ENCODE data around the gene OR5H2.
A peak's percentile ranks its signal among the peaks of the same experiment; 100 is the strongest.
"Not testable (repeated sequence)": the region's sequence is repeated elsewhere in the genome, so short reads cannot be mapped to it uniquely, and the experiment has no call there.

Gene OR5H2

DNA sequence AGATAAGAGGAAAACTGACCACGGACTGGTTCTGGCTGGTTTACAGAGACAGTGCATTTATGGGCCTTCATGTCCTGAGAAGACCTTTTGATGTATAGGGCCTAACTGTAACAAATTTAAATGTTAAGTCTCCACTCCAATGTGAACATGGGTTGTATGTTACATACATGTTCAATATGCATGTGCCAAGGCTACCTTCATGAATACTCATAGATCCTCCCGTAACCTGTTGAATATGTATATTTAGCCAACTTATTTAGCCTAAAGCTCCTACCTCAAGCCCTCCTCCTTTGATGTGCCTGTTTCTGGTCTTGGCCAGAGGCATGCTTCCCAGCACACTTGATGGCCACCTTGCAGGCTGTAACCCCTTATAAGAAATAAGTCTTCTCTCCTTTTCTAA, at the start of gene OR5H2:
OR5H2 (plus strand) TSS at position 301 of the 400 bp plus-strand sequence. CDS start 398 bp downstream, outside the sequence.
- DNase-seq (ENCODE audit: low spot score): no peak

DNA sequence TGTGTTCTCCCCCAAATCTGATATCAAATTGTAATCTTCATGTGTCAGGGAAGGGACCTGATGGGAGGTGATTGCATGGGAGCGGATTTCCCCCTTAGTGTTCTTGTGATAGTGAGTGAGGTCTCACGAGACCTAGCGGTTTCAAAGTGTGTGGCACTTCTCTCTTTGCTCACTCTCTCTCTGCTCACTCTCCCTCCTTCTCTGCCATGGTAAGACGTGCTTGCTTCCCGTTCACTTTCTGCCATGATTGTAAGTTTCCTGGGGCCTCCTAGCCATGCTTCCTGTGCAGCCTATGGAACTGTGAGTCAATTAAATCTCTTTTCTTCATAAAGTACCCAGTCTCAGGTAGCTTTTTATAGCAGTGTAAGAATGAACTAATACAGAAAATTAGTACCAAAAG, 48.8 kb upstream of the OR5H2 start:
- peak; percentile 19 for DNase-seq (ENCODE audit: low spot score)

DNA sequence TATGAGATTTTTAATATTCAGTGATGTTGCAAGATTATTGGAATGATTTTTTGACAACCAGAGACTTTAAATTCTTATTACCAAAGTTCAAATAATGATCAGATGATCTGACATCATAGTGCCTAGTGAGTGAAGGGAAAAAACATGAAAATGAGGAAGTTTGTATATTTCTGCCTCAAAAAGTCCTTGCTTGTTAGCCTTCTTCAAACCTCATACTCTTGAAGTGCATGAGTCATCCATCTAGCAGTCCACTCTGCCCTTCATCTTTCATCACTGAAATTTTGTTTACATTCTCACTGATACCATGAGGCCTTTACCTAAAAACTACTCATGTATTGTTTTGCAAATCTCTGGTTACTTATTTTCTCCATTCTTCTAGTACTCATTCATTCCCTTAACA, 42.2 kb upstream of the OR5H2 start:
- no peak for DNase-seq (ENCODE audit: low spot score)

DNA sequence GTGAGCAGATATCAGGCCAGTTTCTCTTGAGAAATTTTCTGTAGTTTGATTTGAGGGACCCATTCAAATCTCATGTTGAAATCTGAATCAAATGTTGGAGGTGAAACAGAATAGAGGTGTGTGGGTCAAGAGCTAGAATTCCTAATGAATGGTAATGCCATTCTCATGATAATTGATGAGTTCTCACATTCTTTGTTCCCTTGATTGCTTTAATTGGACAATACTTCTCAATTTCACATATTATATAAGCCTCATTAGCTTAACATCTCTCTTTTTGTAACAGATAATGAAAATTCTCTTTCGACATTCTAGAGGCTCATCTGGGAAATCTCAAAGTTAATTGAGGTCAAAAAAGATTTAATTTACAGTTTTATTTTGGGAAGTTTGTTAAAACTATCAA, 40.1 kb upstream of the OR5H2 start:
- no peak for DNase-seq (ENCODE audit: low spot score)

DNA sequence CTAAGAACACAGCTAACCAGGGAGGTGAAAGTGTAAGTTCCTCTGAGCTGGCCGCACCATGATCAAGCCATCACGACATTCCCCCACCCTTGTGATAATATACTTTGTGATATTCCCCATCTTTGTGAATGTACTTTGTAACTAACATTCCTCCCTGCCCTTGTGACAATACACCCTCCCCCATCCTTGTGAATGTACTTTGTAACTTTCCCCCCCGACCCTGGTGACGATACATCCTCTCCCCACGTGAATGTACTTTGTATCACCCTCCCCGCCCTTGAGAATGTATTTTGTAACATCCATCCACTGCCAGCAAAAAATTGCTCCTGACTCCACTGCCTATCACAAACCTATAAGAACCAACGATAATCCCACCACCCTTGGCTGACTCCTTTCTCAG, 38.5 kb upstream of the OR5H2 start:
- DNase-seq (ENCODE audit: low spot score): no peak

DNA sequence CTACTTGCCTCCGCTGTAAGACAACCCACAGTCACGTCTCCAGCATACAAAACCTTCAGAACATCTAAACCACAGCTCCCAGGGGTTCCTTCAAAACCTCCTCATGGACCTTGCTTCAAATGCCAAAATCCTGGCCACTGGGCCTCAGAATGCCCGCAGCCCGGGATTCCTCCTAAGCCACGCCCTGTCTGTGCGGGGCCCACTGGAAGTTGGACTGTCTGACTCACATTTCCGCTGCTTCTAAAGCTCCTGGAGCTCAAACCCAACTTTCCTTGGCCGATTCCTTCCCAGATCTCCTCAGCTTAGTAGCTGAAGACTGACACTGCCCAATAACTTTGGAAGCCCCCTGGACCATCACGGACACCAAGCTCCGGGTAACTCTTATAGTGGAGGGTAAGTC, 36.2 kb upstream of the OR5H2 start:
- no peak for DNase-seq (ENCODE audit: low spot score)

DNA sequence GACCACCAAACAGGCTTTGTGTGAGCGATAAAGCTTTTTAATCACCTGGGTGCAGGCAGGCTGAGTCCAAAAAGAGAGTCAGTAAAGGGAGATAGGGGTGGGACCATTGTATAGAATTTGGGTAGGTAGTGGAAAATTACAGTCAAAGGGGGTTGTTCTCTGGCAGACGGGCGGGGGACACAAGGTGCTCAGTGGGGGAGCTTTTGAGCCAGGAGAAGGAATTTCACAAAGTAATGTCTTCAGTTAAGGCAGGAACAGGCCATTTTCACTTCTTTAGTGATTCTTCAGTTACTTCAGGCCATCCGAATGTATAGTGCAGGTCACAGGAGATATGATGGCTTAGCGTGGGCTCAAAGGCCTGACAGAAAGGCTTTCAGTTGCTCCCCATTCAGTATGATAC, 26.3 kb upstream of the OR5H2 start:
- DNase-seq (ENCODE audit: low spot score): not testable (repeated sequence)

DNA sequence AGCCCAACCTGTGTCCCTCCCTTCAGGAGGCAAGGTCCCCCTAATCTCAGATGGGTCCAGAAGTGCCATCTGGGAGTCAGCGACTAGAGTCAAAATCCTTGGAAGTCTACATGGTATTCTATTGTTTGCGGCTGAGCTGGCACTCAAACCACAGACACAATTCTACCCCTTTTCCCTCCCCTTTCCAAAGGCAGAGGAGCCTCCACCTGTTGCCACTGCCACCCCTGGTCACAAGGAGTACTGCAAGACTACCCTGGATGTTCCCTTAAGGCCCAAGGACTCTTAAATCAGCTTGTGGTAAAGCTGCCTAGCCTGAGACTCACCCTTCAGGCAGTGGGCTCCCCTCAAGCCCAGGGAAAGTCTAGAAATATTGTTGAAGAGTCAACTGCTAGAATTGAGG, 22.6 kb upstream of the OR5H2 start:
- DNase-seq (ENCODE audit: low spot score): peak; percentile 34

DNA sequence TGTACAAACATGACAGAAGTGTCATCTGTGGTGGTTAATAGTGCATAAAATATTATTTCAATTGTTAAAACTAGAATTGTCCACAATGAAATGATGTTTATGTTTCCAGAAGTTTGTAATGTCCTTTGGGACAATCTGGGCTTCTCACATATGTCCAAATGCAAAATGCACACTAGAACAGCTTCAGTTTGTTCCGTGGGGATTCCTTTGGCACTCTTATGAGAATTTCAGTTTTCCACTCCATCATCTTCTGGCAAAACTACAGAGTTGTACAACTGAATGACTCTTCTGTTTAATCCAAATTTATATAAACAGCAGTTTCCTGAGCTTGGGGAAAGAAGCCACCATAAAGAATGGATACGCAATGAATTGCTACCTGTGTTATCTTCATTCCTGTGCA, 20.3 kb upstream of the OR5H2 start:
- no peak for DNase-seq (ENCODE audit: low spot score)

DNA sequence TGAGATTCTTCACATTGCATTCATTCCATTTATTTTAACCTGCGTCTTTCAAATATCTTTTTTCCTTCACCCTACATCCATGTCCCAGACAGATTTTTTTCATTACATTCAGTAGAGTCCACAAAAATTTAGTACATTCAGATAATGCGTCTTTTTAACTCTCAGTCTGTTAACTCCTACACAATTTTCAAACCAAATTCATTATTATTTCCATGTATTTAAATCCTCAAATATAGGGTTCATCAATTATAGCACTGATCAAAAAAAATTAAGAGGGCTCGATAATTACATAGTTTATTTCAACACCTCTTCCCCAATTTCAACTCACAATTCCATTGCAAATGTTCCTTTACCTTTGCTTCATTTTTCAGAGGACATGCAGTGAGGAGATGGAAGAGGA, 18.4 kb upstream of the OR5H2 start, which contains the start of gene OR5H6:
OR5H6 (plus strand) TSS at position 301 of the 400 bp plus-strand sequence; CDS start at position 390, 89 bp downstream.
- no peak for DNase-seq (ENCODE audit: low spot score)

DNA sequence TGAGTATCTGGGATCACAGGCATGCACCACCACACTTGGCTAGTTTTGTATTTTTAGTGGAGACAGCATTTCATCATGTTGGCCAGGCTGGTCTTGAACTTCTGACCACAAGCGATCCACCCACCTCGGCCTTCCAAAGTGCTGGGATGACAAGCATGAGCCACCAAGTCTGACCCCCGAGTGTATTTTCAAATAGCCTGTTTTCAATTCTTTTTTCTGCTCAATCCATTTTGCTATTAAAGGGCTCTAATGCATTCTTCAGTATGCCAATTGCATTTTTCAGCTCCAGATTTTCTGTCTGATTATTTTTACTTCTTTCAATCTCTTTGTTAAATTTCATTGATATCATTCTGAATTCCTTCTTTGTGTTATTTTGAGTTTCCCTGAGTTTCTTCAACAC, 12.5 kb upstream of the OR5H2 start:
- no peak for DNase-seq (ENCODE audit: low spot score)

DNA sequence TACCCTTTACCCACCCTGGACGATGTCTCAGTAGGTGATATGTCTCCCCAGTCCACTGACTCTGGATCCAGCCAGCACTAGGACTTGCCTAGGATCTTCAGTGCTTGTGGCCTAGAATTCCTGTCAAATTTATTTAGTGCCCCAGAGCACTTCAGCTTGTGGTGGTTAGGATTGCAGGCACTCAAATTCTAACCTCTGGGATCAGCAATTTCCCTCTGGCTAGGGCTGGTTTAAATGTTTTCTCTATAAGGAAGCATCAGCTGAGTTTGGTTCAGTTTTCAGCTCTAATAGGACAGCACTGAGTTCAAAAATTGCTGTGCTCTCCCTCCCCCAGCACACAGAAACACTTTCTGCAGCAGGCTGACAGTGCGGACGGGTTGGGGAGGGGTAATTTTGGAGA, 10.2 kb upstream of the OR5H2 start:
- no peak for DNase-seq (ENCODE audit: low spot score)

DNA sequence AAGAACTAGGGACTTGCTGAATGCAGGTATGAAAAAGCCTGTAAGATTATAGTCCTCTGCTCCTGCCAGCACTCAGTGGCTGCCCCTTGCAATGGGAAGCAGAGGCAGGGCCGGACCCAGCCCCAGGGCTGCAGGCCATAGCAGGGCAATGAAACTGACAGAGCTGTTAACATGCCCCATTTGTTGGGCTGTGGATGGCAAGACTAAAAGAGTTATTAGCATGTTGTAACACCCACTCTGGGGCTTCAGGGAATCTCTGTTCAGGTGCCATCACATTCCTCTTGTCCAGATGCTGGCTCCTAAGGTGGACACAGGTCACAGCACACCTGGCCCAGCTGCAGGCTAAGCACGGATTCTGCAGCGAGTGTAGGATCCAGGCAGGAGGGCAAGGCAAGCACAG, 7.4 kb upstream of the OR5H2 start:
- no peak for DNase-seq (ENCODE audit: low spot score)

DNA sequence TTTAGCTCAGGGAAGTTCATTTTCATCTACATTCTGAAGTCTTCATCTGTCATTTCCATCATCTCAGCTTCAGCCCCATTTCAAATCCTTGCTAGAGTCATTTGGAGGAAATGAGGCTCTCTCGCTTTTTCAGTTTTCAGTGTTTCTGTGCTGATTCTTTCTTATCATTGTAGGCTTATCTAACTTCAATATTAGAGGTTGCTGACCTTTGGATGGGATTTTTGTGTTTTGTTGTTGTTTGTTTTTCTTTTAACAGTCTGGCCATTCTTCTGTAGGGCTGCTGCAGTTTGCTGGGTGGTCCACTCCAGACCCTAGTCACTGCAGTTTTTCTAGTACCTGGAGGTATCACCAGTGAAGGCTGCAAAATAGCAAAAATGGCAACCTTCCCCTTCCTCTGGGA, 8.6 kb downstream of the OR5H2 start:
- no peak for DNase-seq (ENCODE audit: low spot score)

DNA sequence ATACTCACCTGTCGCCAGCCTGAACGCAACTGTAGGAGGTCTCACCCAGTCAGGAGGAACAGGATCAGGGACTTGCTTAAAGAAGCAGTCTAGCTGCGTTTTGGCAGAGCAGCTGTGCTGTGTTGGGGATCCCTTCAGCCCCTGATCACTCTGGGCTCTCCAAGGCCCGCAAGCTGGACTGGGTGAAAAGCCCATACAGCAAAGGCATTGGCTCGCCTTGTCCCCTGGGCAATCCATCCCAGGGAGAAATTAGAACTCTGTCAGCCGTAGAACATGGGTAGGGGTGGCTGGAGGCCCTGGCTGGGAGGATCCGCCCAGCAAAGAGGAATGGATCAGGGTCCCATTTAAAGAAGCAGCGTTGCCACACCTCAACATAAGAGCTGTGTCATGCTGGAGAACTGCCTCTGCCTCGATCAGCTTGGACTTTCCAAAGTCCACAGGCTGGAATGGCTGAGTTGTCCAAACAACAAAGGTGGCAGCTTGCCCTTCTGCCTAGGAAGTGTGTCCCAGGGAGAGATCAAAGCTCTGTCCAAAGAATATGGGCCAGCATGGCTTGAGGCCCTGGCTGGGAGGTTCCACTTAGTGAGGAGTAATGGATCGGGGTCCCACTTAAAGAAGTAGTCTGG, 9.1 kb downstream of the OR5H2 start:
- no peak for DNase-seq (ENCODE audit: low spot score)

DNA sequence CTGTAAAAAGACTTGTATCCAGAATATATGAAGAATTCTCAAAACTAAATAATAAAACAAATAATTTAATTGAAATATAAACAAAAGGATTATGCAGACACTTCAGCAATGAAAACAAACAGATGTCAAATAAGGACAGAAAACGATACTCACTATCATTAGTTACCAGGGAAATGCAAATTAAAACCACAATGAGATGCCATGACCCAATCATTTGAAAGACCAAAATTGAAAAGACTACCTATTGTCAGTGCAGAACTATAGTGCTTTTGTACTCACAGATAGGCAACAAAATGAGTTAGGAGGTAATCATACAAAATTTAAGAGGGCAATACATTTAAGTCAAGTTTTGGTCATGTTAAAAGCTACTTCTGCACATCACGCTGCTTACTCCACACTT, 39.8 kb downstream of the OR5H2 start:
- DNase-seq (ENCODE audit: low spot score): no peak

DNA sequence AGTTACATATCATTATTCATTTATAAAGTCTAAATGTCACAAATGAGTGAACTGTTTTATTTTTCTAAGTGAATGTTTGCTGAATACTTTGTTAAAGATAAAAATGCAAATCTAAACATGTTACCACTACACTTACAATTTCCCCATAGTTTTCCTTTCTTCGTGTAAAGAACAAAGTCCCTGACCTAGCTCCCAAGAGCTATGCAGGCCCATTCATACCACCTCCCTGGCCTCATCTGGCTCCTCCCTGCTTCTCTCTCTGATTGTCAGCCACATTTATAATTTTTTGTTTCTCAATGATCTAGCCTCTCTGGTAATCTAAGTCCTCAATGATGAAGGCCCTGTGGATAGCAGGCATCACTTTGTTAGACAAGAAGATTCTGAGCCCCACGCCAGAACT, 40.4 kb downstream of the OR5H2 start:
- DNase-seq (ENCODE audit: low spot score): no peak

DNA sequence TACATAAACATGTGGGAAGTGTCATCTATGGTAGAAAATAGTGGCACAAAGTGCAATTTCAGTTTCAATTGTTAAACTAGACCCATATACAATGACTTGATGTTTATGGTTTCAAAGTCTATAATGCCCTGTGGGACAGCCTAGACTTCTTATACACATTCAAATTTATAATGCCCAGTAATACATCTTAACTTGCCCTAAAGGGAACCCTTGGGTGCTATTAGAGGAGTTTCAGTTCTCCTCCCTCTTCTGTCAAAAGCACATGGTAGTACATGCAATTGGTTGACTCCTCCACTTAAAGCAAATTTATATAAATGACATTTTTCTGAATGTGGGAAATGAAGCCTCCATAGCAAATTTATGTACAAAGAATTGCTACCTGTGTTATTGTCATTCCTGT, 41.1 kb downstream of the OR5H2 start:
- DNase-seq (ENCODE audit: low spot score): no peak

DNA sequence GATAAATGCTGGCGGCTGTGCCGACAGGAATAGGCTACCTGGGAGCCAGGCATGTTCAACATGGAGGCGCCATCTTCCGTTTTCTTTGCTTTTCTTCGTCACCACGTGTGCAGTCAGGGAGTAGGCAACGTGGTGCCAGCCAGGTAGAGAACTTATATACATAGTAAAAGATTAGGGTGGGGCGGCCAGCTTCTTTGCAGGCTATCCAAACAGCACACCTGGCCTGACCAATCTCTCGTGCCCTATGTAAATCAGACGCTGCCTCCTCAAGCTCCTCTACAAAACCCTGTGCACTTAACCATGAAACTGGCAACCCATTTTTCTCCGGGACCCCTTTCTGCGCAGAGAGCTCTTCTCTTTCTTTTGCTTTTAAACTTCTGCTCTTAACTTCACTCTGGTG, 42.8 kb downstream of the OR5H2 start:
- DNase-seq (ENCODE audit: low spot score): no peak

DNA sequence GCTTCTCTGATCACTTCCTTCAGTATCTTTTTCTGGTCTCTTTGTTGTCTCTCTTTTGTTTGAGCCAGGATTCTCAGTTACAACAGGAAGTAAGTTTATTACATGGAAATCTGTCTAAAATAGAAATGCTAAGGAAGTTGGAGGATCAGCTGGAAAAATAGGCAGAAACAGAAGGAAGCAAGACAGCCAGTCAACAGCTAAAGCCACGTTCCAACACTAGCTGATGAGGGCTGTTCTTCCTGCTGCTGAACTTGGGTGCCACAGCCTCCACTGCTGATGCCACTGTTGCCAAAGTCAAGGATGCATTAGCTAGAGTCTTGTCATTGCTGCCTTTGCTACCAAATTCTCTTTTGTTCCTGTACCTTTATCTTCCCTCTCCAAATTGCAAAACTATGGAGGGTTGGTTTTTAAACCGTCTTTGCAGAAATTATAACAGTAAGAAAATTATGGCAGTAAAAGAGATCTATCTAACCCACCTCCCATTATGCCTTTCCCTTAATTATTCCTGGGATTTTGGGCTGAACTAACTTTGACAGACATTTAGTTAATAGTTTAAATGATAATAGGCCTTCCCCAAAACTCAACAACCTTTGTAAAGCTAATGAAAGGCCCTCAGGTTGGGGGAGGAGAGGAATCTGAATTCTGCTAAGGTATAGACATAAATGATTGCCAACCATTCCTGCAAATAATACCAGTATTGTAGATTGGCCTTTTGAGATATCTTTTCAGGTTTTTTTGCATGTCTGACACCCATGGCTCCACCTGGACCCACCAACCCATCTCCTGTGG, 44.0 kb downstream of the OR5H2 start:
- DNase-seq (ENCODE audit: low spot score): no peak

DNA sequence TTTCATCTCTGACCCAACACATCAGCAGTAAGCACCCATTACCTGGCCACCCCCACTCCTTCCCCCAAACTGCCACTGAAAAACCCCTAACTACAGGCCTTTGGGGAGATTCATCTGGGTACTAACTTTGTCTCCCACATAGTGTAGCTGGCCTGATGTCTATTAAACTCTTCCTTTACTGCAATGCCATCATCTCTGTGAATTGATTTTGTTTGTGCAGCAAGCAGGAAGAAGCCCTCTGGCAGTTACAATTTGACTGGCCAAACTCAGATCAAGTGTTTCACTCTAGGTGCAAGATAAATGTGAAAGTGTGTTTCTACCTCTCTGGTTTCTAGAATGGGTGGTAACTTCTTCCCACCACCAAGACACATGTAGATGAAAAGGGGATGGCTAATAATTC, 44.6 kb downstream of the OR5H2 start:
- DNase-seq (ENCODE audit: low spot score): no peak

DNA sequence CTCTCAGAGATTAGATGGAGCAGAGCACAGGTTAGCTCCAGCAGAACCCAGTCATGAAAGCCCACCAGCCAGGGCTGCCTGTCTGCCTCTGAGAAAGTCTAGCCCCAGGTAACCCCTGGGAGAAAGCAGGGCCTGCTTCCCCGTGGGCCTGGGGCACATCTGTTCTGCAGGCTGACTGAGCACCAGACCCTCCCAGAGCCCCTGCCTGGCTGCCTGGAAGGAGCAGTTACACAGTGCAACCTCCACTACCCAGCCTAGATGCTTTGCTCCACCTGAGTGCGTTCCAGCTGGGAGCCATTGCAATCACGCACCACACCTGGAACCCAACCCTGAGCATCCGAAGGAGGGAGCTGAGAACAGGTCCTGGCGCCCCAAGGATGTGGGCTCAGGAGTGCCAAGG, 46.6 kb downstream of the OR5H2 start:
- DNase-seq (ENCODE audit: low spot score): no peak

DNA sequence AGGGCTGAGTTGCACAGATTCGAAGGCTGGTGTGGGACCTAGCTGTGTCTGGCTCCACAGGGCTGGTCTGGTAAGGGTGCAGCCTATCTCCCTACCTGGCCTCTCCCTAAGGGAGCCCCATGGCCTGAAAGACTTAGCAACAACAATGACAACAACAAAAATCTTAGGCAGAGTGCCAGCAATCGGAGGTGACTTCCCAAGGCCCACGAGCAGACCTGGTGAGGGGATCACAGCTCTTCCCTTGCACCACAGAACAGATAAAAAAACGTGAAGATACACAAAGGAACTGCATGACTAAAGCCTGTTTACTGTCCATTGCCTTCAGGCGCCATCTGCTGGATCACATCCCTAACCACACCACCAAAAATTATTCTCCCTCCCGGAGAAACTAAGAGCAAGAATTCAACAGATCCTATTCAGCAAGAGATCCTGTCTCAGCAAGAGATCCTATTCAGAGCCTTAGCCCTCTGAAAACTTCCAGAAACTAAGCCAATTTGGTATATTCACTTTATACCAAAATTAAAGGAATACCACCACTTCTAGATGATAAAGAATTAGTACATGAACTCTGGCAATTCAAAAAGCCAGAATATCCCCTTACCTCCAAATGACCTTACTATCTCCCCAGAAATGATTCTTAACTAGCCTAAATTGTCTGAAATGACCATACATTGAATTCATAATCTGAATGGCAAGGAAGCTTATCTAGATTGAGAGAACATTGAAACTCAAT, 47.3 kb downstream of the OR5H2 start:
- peak; percentile 67 for DNase-seq (ENCODE audit: low spot score)
